SU-DHL-6 (cell line): Measurements from ENCODE around the gene NPBWR2.

Experiments used
- CTCF ChIP-seq: fragments of 200-600 bp; sonication (generic); IDR thresholded peaks from one replicate; pipeline ENCODE4 v1.5.1; 2017; ENCODE audit warnings: antibody characterized with exemption, mild to moderate bottlenecking, low read length, moderate library complexity; ENCODE audit not compliant: insufficient read depth, poor library complexity, severe bottlenecking
- EZH2phosphoT487 ChIP-seq: fragments of 200-600 bp; sonication (generic), shearing (Covaris generic); conservative IDR thresholded peaks from 2 replicates; pipeline ENCODE4 v1.6.1; 2018; ENCODE audit warnings: mild to moderate bottlenecking, antibody characterized with exemption, low read length, moderate library complexity, mixed read lengths

- TF ChIP-seq CTCF: no peak
- no peak for TF ChIP-seq EZH2phosphoT487
Measured at GRCh38 chr20:64112691-64113443, 5.5 kb upstream of the NPBWR2 start.
